ENCODE measurements around the gene CHST11. TPM values are rescaled to one million over a fixed set of nuclear protein-coding genes. Genes with fewer than 3 reads are reported as not detected.
A peak's percentile ranks its signal among the peaks of the same experiment; 100 is the strongest.

CHST11 gene
- total and polyA plus RNA-seq, 9 of the 15 experiments (the other 6 are each of a cell fraction or from before 2014, with no cell fraction given), result 2.3 to 38.7 (median 15.0) TPM

DNA sequence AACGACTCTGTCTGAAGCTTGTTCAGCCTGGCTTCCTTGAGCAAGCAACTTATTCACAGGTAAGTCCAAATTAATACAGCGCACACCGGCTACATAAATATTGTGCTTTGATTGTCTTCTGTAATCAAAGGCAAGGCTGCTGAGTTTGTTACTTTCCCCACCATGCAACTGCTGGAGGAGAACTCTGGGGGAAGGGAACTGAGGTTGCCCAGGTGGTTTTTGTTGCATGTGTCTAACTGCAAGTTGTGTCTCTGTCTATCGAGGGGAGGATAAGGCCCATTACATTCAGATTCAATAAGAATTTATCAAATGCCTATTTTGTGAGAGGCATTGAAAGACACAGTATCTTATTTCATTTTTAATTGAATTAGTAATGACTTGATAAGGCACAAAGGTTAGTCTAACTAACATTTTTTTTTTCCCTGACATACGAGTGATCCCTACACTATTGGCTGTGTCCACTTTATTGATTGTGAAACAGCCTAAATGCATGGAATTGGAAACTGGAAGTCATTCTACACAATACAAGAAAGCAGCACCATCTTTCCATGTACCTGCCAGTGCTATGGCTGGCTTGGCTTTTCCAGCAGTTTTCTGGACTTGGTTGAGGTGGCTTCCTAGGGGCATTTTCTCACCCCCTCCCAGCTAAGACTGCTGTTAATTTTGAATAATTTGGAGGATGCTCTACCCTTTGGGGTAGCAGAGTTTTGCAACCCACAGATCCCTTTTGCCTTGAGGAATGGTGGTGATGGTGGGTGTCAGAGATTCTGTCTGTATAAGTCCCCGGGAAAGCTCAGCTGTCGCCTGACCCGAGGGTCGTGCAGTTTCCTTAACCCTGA lies 951 bp upstream of the CHST11 start (continued):
- TF ChIP-seq, protein P1, sequence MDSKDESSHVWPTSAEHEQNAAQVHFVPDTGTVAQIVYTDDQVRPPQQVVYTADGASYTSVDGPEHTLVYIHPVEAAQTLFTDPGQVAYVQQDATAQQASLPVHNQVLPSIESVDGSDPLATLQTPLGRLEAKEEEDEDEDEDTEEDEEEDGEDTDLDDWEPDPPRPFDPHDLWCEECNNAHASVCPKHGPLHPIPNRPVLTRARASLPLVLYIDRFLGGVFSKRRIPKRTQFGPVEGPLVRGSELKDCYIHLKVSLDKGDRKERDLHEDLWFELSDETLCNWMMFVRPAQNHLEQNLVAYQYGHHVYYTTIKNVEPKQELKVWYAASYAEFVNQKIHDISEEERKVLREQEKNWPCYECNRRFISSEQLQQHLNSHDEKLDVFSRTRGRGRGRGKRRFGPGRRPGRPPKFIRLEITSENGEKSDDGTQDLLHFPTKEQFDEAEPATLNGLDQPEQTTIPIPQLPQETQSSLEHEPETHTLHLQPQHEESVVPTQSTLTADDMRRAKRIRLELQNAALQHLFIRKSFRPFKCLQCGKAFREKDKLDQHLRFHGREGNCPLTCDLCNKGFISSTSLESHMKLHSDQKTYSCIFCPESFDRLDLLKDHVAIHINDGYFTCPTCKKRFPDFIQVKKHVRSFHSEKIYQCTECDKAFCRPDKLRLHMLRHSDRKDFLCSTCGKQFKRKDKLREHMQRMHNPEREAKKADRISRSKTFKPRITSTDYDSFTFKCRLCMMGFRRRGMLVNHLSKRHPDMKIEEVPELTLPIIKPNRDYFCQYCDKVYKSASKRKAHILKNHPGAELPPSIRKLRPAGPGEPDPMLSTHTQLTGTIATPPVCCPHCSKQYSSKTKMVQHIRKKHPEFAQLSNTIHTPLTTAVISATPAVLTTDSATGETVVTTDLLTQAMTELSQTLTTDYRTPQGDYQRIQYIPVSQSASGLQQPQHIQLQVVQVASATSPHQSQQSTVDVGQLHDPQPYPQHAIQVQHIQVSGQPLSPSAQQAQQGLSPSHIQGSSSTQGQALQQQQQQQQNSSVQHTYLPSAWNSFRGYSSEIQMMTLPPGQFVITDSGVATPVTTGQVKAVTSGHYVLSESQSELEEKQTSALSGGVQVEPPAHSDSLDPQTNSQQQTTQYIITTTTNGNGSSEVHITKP (IDR thresholded peaks at IDR 0.05; ENCODE audit: partially characterized antibody), result peak; percentile 68

DNA sequence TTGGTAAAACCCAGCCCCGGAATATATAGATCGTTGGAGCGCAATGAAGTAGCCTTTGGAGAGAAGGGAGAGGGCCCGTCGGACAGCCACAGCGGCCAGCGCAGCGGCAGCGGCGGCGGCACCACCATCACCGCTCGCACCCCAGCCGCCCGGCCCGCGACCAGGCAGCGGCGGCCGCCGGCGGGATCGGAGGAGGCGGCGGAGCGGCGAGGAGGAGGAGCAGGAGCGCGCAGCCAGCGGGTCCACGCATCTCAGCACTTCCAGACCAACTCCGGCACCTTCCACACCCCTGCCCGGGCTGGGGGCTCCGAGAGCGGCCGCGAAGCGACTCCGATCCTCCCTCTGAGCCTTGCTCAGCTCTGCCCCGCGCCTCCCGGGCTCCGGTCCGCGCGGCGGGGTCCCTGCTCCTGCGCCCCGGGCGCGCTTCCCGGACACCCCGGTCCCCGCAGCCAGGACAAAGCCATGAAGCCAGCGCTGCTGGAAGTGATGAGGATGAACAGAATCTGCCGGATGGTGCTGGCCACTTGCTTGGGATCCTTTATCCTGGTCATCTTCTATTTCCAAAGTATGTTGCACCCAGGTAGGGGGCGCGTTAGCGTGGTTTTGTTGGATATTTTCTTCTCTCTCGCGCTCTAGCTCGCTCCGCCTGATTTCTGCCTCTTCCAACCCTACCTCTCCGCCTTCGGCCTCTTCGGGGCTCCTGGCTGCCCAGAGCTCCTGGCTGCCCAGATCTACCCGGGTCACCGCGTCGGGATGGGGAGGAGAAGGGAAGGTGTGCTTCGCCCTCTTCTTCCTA lies 400 bp downstream of the CHST11 start:
- H3K9me1 ChIP-seq (ENCODE audit: control insufficient read depth, insufficient read depth, low read length), result no peaks in the 10 kb centered on the region
- peak overlapping the region; percentile 93 for H2AFZ ChIP-seq (ENCODE audit: low read depth, low read length)
- peak overlapping the region; percentile 97 for H3K4me3 ChIP-seq
- H3K9ac ChIP-seq (ENCODE audit: insufficient read depth in 1 of 2, low read depth in 2 of 2, low read length in 2 of 2), result peak overlapping the region; percentile 73 to 97
- CTCF ChIA-PET (ENCODE audit: low intra/inter-chr PET ratio), result interaction anchor here (0.6 to 0.7 kb wide), 3 partner anchors 140 to 348 kb away, joined by 3 to 4 read pairs (median 3); no protein-coding TSS in a partner anchor
- peak overlapping the region; percentile 81 for H3K27ac ChIP-seq (ENCODE audit: extremely low read depth, low read depth, low read length)
- TSS peak; percentile 44 for BruUV-seq (replicated peaks)
- no peaks in the 10 kb centered on the region for H4K20me1 ChIP-seq (replicated peaks; ENCODE audit: control insufficient read depth, insufficient read depth, low read length)
- no peaks in the 10 kb centered on the region for H3K27me3 ChIP-seq (ENCODE audit: control insufficient read depth in 2 of 2, insufficient read depth in 2 of 2, low read length in 2 of 2)
- intact Hi-C loops (cut with micrococcal nuclease), result loop anchor here (2.0 to 10.0 kb wide), 6 partner anchors 38 to 368 kb away; no protein-coding TSS in a partner anchor
- POLR2A ChIA-PET, result interaction anchor here (0.6 to 4.2 kb wide), 13 partner anchors 10 to 207 kb away, joined by 3 to 19 read pairs (median 4); no protein-coding TSS in a partner anchor
- in situ Hi-C loops (cut with MboI), result loop anchor here (5.0 kb wide), 1 partner anchor 75 kb away; no protein-coding TSS in a partner anchor
- ATAC-seq, result peak; percentile 72
- H3K36me3 ChIP-seq (ENCODE audit: control insufficient read depth, insufficient read depth, low read length), result peaks cover 10% of the 10 kb centered on the region; the same call in 1 of the 3 replicates
- H3K4me2 ChIP-seq (ENCODE audit: insufficient read depth, low read length), result peak overlapping the region; percentile 98
- no peaks in the 10 kb centered on the region for H3K9me3 ChIP-seq (replicated peaks; ENCODE audit: control insufficient read depth, insufficient read depth, low read depth, low read length)
- under 1% methylated on average over 41 of the region's 71 CpGs for WGBS (ENCODE audit: insufficient coverage, low coverage, missing lambda C conversion rate)
- peak; percentile 78 for FAIRE-seq
- peaks cover 29 to 37% of the 10 kb centered on the region in 2 experiments for H3K4me1 ChIP-seq (replicated peaks in 1 of 2; ENCODE audit: control insufficient read depth in 2 of 2, insufficient read depth in 2 of 2, low read length in 2 of 2)
- peak; percentile 53 to 88 (median 64) for DNase-seq (ENCODE audit: extremely low read depth in 1 of 4, low spot score in 3 of 4)
- peaks cover 54% of the 10 kb centered on the region for H3K79me2 ChIP-seq (ENCODE audit: control insufficient read depth, insufficient read depth, low read length)
- TF ChIP-seq, protein P2, sequence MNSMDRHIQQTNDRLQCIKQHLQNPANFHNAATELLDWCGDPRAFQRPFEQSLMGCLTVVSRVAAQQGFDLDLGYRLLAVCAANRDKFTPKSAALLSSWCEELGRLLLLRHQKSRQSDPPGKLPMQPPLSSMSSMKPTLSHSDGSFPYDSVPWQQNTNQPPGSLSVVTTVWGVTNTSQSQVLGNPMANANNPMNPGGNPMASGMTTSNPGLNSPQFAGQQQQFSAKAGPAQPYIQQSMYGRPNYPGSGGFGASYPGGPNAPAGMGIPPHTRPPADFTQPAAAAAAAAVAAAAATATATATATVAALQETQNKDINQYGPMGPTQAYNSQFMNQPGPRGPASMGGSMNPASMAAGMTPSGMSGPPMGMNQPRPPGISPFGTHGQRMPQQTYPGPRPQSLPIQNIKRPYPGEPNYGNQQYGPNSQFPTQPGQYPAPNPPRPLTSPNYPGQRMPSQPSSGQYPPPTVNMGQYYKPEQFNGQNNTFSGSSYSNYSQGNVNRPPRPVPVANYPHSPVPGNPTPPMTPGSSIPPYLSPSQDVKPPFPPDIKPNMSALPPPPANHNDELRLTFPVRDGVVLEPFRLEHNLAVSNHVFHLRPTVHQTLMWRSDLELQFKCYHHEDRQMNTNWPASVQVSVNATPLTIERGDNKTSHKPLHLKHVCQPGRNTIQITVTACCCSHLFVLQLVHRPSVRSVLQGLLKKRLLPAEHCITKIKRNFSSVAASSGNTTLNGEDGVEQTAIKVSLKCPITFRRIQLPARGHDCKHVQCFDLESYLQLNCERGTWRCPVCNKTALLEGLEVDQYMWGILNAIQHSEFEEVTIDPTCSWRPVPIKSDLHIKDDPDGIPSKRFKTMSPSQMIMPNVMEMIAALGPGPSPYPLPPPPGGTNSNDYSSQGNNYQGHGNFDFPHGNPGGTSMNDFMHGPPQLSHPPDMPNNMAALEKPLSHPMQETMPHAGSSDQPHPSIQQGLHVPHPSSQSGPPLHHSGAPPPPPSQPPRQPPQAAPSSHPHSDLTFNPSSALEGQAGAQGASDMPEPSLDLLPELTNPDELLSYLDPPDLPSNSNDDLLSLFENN (IDR thresholded peaks at IDR 0.05; ENCODE audit: low read depth in 2 of 2, low read length in 2 of 2), result 0 out of 4 replicates have a peak, but pooled peaks of 1 of the 2 experiments have one; percentile 5
- TF ChIP-seq, protein P3, sequence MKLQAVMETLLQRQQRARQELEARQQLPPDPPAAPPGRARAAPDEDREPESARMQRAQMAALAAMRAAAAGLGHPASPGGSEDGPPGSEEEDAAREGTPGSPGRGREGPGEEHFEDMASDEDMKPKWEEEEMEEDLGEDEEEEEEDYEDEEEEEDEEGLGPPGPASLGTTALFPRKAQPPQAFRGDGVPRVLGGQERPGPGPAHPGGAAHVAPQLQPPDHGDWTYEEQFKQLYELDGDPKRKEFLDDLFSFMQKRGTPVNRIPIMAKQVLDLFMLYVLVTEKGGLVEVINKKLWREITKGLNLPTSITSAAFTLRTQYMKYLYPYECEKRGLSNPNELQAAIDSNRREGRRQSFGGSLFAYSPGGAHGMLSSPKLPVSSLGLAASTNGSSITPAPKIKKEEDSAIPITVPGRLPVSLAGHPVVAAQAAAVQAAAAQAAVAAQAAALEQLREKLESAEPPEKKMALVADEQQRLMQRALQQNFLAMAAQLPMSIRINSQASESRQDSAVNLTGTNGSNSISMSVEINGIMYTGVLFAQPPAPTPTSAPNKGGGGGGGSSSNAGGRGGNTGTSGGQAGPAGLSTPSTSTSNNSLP (IDR thresholded peaks at IDR 0.05; ENCODE audit: borderline replicate concordance, low read depth, low read length), result no peak
